Tongue (tissue), 2 donors: ENCODE measurements around the gene ITGA11. TPM values are rescaled to one million over a fixed set of nuclear protein-coding genes. Genes with fewer than 3 reads are reported as not detected.
"Not testable (repeated sequence)": the region's sequence is repeated elsewhere in the genome, so short reads cannot be mapped to it uniquely, and the experiment has no call there.

Experiments used
- DNase-seq: peaks from one replicate; pipeline ENCODE4 v3.0.0-alpha.2; 2015
- total RNA-seq: library from RNA; depleted of rRNA; stranded (reverse); fragments of >200 nt; gene quantifications from one replicate; pipeline ENCODE4 v1.2.3, GENCODE V29; 2014

Gene ITGA11
- total RNA-seq, 1 donor from 2014 or later, result 6.3 TPM

DNA sequence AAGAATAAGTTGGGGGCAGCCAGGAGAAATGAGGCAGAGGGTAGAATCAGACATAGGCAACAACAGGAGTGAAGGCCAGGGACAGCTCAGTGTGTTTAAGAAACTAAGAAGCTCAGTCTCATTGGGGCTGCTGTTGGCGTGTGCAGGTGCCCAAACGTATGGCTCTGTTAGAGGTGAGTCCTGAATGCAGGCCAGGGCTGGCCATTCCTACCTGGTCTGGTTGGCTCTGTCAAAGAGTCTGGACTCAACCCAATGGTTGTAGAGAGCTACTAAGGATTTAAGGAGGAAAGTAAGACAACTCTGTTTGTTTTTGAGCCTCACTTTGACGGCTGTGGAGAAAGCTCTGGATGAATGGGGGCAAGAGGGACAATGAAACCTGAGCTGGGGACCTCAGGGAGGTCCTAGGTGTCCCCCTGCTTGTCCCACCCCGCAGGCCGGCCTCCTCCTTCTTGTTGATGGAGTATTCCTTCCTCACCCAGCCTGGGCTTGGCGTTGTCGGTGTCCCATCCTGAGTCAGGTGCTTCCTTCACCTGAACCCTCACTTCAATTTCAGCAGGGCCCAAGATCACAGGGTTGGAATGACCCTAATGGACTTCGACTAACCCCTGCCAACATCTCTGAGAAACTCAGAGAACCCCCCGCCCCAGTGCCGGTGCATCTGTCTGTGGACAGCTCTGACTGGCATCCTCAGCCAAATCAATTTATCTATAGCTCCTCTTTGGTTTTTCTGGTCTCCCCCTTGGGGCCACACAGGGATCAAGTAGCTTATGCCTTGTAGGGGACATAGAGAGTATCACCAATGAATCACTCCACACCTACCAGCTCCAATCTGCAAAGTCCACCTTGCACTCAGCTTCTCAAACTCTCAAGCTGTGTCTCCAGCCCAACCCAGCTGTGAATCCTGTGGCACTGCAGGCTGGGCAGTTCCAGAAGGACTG, 8.3 kb downstream of the ITGA11 start:
- DNase-seq, result no peak

- DNase-seq, result not testable (repeated sequence)
Observed at GRCh38 chr15:68422403-68423145, 9.4 kb downstream of the ITGA11 start.

DNA sequence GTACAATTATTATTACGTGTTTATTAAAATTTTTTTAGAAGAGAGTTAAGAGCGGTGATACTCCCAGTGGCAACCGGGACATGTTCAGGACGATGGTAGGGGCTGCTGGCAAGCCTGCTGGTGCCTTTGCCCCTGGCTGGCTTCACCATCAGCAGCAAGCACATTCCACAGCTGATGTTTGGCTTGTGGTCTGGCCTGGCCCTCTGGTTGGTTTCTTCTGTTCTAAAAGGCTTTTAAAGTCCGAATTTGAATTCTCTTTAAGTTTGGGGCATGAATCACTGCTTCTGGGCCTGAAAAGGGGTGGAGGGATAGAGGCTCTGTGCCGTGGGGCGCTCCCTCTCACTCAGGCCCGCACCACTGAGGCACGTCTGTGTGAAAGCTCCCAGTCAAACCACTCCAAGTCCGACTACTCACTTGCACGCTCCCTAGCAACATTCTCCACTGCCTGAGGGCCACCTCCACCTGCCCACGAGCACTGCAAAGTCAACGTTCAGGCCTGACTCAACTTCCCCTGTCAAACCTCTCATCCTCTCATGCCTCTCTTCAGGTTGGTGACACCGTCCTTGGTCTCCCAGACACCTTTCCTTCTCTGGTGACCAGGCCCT, 10.1 kb downstream of the ITGA11 start:
- no peak for DNase-seq

GRCh38 chr15:68421115-68421551, 10.8 kb downstream of the ITGA11 start:
- no peak for DNase-seq

GRCh38 chr15:68420186-68420684, 11.7 kb downstream of the ITGA11 start:
- no peak for DNase-seq

GRCh38 chr15:68419301-68420175, 12.4 kb downstream of the ITGA11 start:
- DNase-seq, result no peak

- peak; percentile 86 for DNase-seq
Observed at GRCh38 chr15:68418611-68419161, 13.3 kb downstream of the ITGA11 start.

DNA sequence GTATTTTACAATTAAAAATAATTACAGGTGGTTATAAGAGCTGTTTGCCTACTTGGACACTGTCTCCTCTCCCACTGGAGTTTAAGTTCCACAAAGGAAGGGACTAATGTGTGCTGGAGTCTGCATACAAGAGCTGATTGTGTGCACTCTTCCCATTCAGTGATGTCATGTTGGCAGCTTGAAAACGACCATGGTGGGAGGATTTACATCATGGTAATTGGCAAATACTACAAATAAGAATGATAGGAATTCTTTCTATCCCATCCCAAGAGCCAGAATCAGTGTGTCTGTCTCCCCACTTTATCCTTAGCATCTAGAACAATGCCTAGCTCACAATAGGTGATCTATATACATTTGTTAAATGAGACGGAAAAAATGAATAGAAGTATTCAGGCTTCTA, 14.1 kb downstream of the ITGA11 start:
- no peak for DNase-seq

DNA sequence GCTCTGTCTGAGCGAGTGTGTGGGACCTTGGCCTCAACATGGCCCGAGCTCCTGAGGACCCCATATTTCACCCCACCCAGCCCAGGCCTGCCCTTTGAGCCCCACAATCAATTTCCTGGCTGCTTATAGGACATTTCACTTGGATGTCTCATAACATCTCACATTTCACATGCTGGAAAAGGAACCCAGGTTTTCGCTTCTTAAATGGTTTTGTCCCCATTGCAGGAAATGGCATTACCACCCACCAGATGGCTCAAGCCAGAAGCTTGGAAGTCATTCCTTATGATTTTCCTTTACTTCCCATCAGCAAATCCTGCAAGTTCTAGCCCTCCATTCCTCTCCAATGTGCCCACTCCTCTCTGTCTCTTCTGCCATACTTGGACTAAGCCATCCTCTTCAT, 14.9 kb downstream of the ITGA11 start:
- DNase-seq, result no peak

DNA sequence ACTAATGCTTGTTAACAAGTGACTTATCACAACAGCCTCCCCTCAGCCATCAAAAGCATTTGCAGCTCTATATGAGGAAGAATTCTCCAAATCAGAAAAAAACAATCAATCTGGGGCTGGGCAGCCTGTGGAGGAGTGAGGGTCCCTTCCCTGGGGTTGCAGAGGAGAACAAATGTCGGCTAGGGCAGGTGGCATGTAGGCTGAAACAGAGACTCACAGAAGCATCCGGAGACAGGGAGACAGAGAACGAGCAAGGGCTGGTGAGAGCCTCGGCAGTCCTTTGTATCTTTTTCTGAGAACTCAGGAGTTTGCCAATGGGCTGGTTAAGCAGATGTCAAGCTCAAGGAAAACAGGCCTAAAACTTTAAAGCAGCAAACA, 15.8 kb downstream of the ITGA11 start:
- no peak for DNase-seq

DNA sequence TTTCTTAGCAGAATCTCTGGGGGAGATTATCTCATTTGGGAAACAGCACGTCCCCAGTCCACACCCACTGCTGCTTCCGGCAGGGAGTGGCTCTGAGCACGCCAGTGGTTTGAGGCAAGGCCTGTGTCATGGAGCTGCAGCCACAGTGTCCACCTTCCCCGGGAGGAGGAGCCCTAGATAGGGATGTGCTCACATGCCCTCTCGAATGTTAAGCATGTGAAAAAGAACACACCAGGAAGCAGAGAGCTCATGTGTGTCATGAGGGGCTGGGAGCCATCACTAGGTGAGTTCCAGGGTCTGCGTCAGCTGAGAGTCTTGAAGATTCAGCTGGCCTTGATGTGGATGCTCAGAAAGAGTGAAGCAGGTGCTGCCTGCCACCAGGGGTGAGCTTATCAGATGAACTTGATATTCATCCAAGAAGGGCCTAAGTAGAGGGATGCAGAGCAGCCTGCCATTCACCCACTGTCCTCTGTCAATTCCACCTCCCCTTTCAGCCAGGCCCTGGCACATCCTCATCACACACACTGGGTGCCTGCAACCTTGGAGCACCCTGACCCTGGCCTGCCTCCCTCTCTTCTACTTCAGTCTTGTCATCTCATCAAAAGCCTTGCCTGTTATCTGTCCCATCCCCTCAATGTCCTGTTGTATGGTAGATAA, 16.3 kb downstream of the ITGA11 start:
- no peak for DNase-seq

GRCh38 chr15:68415061-68415460, 16.9 kb downstream of the ITGA11 start:
- no peak for DNase-seq

DNA sequence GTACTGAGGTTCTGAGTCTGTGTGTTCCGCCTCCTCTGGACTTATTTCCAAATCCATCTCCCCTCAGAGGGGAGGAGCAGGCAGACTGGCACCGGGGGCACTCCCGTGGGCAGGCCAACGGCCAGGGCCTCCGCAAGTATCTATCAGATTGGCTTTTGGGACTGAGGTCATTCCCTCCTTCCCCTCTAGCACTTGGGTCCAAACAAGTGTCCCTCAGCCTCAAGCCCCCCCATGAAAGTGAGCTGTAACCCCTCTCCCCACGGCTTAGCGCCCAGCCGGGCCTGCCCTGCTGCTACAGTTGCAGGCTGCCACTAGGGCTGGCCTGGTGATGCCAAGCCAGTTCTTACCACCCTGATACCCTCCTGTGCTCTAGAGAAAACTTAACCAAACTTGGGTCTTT, 17.4 kb downstream of the ITGA11 start:
- no peak for DNase-seq

DNA sequence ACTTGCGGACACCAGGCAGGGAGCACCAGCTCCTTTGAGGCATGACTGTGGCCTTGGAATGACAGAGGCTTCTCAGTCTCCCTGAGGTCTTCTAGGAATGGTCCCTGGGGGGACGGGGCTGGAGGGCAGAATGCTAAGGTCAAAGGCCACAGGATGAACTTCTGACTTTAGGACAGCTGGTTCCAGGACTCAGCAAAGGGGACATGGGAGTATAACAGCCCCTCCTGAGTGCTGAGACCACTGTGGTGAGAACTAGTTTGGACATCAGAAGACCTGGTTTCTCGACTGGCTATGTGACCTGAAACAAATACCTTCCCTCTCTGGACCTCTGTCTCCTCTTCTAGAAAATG, 17.8 kb downstream of the ITGA11 start:
- DNase-seq, result no peak

GRCh38 chr15:68413363-68414205, 18.4 kb downstream of the ITGA11 start:
- peak; percentile 91 for DNase-seq

GRCh38 chr15:68412218-68412617, 19.7 kb downstream of the ITGA11 start:
- DNase-seq, result no peak

DNA sequence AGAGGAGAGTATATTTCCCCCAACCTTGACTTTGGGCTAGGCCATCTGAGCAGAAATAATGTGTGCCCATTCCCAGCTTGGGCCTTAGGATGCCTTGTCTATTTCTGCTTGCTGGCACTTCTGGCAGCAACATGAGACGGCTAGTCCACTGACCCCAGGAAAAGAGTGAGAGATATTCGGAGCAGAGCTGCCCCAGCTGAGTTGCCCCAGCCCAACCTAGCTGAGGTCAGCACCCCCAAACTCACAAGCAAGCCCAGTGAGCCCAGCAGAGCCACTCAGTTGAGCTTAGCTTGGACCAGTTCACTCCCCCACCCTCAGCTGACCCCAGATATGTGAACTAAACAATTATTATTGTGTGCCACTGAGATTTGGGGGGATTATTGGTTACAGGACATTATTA, 20.2 kb downstream of the ITGA11 start:
- no peak for DNase-seq

DNA sequence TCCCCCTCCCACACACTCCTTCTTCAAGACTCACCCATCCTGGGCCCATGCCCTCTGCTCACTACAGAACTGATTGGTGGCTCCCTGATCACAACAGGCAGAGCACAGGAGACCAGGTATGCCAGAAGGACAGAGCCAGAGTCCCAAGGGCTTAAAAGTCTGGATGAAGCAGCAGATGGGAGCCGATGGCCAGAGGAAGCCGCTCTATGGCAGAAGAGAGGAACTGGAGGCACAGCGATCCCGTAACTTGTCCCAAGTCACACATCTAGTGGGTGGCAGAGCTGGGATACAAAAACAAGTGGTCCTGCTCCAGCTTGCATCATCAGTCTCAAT, 20.7 kb downstream of the ITGA11 start:
- no peak for DNase-seq

DNA sequence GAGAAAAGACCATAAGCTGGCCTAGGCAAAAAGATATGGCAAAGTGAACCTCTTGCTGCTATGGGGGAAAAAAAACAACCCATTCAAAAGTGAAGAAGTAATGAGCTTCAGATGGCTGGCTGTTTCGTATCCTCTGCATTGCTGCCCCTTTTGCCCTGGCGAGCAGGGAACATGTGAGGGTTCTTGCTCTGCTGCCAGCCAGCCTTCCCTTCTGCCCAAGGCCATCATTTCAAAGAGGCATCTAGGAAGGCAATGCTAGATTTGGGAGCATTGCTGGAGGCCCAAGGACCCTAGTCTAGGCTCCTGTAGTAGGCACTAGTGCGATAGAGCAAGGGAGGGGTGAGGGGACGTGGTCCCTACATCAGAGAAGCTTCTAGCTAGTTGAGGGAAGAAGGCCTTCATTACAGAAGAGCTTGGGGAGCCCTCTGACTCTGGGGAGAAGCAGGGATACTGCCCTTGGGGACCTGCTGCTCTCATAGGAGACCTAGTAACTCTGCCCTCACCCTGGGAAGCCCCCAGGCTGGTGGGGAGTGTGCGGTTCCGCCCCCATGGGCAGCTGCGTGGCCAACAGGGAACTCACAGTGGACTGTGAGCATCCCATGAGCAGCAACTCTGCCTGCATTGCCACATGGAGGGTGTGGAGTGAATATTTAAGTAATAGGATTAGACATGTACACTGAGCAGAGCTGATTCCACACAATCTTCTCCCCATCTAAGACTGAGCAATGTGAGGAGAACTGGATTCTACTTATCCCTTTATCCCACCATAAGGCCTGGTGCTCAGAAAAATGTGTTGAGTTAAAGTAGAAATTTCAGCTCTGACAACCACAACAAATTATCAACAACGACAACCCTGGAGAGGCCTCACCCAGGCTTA, 21.3 kb downstream of the ITGA11 start:
- no peak for DNase-seq
